HL-60 (cell line): ENCODE measurements around the gene AFF3.

Experiments
- DNase-seq, 2 experiments: peaks; one replicate each; pipeline ENCODE4 v3.0.0-alpha.2; 2010 to 2020; ENCODE audit warnings: low read depth in 1 of 2, low spot score in 1 of 2
- H3K27ac ChIP-seq: fragments of 250-450 bp; sonication (Bioruptor Pico); replicated peaks from 2 replicates; pipeline ENCODE4 v1.5.1; 2020; ENCODE audit warnings: mild to moderate bottlenecking, moderate library complexity
- H3K27me3 ChIP-seq: fragments of 250-450 bp; sonication (Bioruptor Pico); 2 replicates; pipeline ENCODE4 v1.5.1; 2021; ENCODE audit warnings: mild to moderate bottlenecking, moderate library complexity; ENCODE audit not compliant: insufficient read depth, poor library complexity, severe bottlenecking
- H3K4me3 ChIP-seq: replicated peaks from 2 replicates; pipeline ENCODE4 v1.5.1; 2011; ENCODE audit warnings: mild to moderate bottlenecking, control low read depth, low read length; ENCODE audit not compliant: insufficient read depth
- CTCF ChIP-seq: IDR thresholded peaks from one replicate; pipeline ENCODE4 v1.5.1; 2011; ENCODE audit warnings: low read length, control low read depth, inconsistent platforms; ENCODE audit not compliant: insufficient read depth
- GABPA ChIP-seq: IDR thresholded peaks from 2 replicates; pipeline ENCODE4 v1.6.1; 2012; ENCODE audit warnings: low read depth
- POLR2AphosphoS5 ChIP-seq: IDR thresholded peaks from 2 replicates; pipeline ENCODE4 v1.6.1; 2012; ENCODE audit warnings: low read depth
- REST ChIP-seq: IDR thresholded peaks from 2 replicates; pipeline ENCODE4 v1.6.1; 2012; ENCODE audit warnings: low read depth; ENCODE audit not compliant: insufficient replicate concordance
- SPI1 ChIP-seq: IDR thresholded peaks from 2 replicates; pipeline ENCODE4 v1.6.1; 2012; ENCODE audit warnings: low read depth, mild to moderate bottlenecking, borderline replicate concordance

Gene AFF3

GRCh38 chr2:100029460-100029859 lies 112.9 kb downstream of the AFF3 start:
- Histone ChIP-seq H3K27ac (no peak overlapping the region), H3K4me3 (no peak overlapping the region), H3K27me3 (no peaks in the 10 kb centered on the region)
- DNase-seq: no peak
- TF ChIP-seq CTCF: no peak
- no peak for TF ChIP-seq POLR2AphosphoS5
- TF ChIP-seq REST: no peak
- TF ChIP-seq GABPA: no peak
- no peak for TF ChIP-seq SPI1

- H3K27ac ChIP-seq: no peak overlapping the region
- no peak overlapping the region for H3K4me3 ChIP-seq
- DNase-seq: no peak
- H3K27me3 ChIP-seq: no peaks in the 10 kb centered on the region
- no peak for TF ChIP-seq CTCF
- no peak for TF ChIP-seq SPI1
- TF ChIP-seq POLR2AphosphoS5: no peak
- no peak for TF ChIP-seq REST
- no peak for TF ChIP-seq GABPA
Observed at GRCh38 chr2:100021791-100022340, 120.5 kb downstream of the AFF3 start.

GRCh38 chr2:100019499-100019898 lies 122.9 kb downstream of the AFF3 start:
- TF ChIP-seq CTCF: no peak
- no peak for TF ChIP-seq SPI1
- no peak for TF ChIP-seq GABPA
- no peak for TF ChIP-seq POLR2AphosphoS5
- TF ChIP-seq REST: no peak

More at GRCh38 chr2:100019499-100019898, 122.9 kb downstream of the AFF3 start:
- Histone ChIP-seq H3K27me3 (no peaks in the 10 kb centered on the region), H3K27ac (no peak overlapping the region), H3K4me3 (no peak overlapping the region)
- no peak for DNase-seq
